ENCODE measurements around the gene CHRNA4. TPM values are rescaled to one million over a fixed set of nuclear protein-coding genes. Genes with fewer than 3 reads are reported as not detected.

Gene CHRNA4
- total and polyA plus RNA-seq, 2 of the 4 experiments (the other 2 are of a cell fraction), result not detected

- no peak overlapping the region for H2BK5ac ChIP-seq (ENCODE audit: low read depth, low read length, poor library complexity, severe bottlenecking)
- CTCF ChIA-PET, result interaction anchor here (0.8 kb wide), 1 partner anchor 68 kb away, joined by 5 read pairs; no protein-coding TSS in a partner anchor
Observed at GRCh38 chr20:63313349-63314014, 47.7 kb downstream of the CHRNA4 start.

More at GRCh38 chr20:63313349-63314014, 47.7 kb downstream of the CHRNA4 start:
- H3K18ac ChIP-seq (ENCODE audit: low read depth, low read length), result no peak overlapping the region; the same call in 1 of the 2 replicates
- no peak overlapping the region for H2BK20ac ChIP-seq (ENCODE audit: low read depth, low read length)
- TF ChIP-seq, protein P1, sequence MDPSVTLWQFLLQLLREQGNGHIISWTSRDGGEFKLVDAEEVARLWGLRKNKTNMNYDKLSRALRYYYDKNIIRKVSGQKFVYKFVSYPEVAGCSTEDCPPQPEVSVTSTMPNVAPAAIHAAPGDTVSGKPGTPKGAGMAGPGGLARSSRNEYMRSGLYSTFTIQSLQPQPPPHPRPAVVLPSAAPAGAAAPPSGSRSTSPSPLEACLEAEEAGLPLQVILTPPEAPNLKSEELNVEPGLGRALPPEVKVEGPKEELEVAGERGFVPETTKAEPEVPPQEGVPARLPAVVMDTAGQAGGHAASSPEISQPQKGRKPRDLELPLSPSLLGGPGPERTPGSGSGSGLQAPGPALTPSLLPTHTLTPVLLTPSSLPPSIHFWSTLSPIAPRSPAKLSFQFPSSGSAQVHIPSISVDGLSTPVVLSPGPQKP (IDR thresholded peaks at IDR 0.05; ENCODE audit: borderline replicate concordance, low read depth, low read length), result no peak
- TF ChIP-seq POLR2A (IDR thresholded peaks at IDR 0.05; ENCODE audit: low read depth, low read length) (no peak), RAD21 (IDR thresholded peaks at IDR 0.05; ENCODE audit: low read length) (no peak), CTCF (conservative IDR thresholded peaks at IDR 0.05; ENCODE audit: low read depth, low read length) (no peak), CHD1 (IDR thresholded peaks at IDR 0.05; ENCODE audit: low read depth, low read length) (no peak), RCOR1 (IDR thresholded peaks at IDR 0.05; ENCODE audit: insufficient replicate concordance, low read length) (no peak), MAZ (IDR thresholded peaks at IDR 0.05; ENCODE audit: borderline replicate concordance, low read depth, low read length) (no peak), SMC3 (IDR thresholded peaks at IDR 0.05; ENCODE audit: low read depth, low read length) (no peak), BHLHE40 (IDR thresholded peaks at IDR 0.05; ENCODE audit: low read depth, low read length) (no peak), CEBPB (IDR thresholded peaks at IDR 0.05; ENCODE audit: low read depth, low read length) (no peak), USF2 (IDR thresholded peaks at IDR 0.05; ENCODE audit: low read depth, low read length) (no peak)
- dilution Hi-C loops (cut with HindIII; ENCODE audit: low sequenced_read_pairs, unreplicated experiment) (no loop called here), intact Hi-C loops (cut with micrococcal nuclease) (no loop called here), in situ Hi-C loops (cut with MboI; ENCODE audit: low sequenced_read_pairs) (no loop called here)
- H3K4ac ChIP-seq (ENCODE audit: low read depth, low read length), result no peak overlapping the region
- H3K56ac ChIP-seq (ENCODE audit: extremely low read depth, insufficient read depth, low read length), result no peak overlapping the region
- H4K5ac ChIP-seq (ENCODE audit: low read depth, low read length), result no peak overlapping the region
- peaks cover 12% of the 10 kb centered on the region; the same call in 1 of the 2 replicates for H3K27me3 ChIP-seq (ENCODE audit: control insufficient read depth, insufficient read depth, low read length)
- 75% methylated on average over 16 of the region's 25 CpGs; no CpG with 5 or more reads in 1 of the 2 experiments for WGBS, 2 experiments (ENCODE audit: extremely low coverage in 2 of 2, insufficient read length in 1 of 2)
- no peaks in the 10 kb centered on the region for H3K36me3 ChIP-seq (ENCODE audit: control insufficient read depth, insufficient read depth, low read length)
- no peak overlapping the region for H4K91ac ChIP-seq (ENCODE audit: insufficient read depth, low read depth, low read length)
- DNase-seq (no peak), ATAC-seq (ENCODE audit: low read depth) (no peak)
- no peaks in the 10 kb centered on the region for H3K9me3 ChIP-seq (ENCODE audit: control insufficient read depth, insufficient read depth, low read length)
- H2AK5ac ChIP-seq (ENCODE audit: low read depth, low read length), result no peak overlapping the region
- no peak overlapping the region for H3K9ac ChIP-seq (ENCODE audit: low read depth, low read length)
- H4K8ac ChIP-seq (ENCODE audit: low read depth in 2 of 2, low read length in 2 of 2), result no peak overlapping the region
- no peak overlapping the region for H3K4me2 ChIP-seq (ENCODE audit: low read depth, low read length)
- H3K27ac ChIP-seq (ENCODE audit: insufficient read depth, low read length), result no peak overlapping the region
- H3K9me1 ChIP-seq (ENCODE audit: insufficient read depth, low read length), result no peaks in the 10 kb centered on the region
- peak overlapping the region; percentile 32 for H2AFZ ChIP-seq (replicated peaks; ENCODE audit: low read length, poor library complexity)
- peak overlapping the region; percentile 72 for H2AK9ac ChIP-seq (replicated peaks; ENCODE audit: low read depth, low read length, poor library complexity)
- POLR2A ChIA-PET (ENCODE audit: unreplicated experiment), result no interaction called here
- H3K23ac ChIP-seq (ENCODE audit: low read depth, low read length), result no peak overlapping the region
- H4K20me1 ChIP-seq (ENCODE audit: insufficient read depth, low read length), result peaks cover 5% of the 10 kb centered on the region; the same call in 1 of the 2 replicates
- no peaks in the 10 kb centered on the region for H3K79me1 ChIP-seq (ENCODE audit: low read depth in 1 of 2, low read length in 2 of 2)
- no peak overlapping the region for H3K14ac ChIP-seq (replicated peaks; ENCODE audit: low read depth, low read length)
- H3K4me3 ChIP-seq (ENCODE audit: insufficient read depth, low read depth, low read length), result no peak overlapping the region
- H2BK120ac ChIP-seq (ENCODE audit: low read depth, low read length), result no peak overlapping the region
- no TSS peak for BruUV-seq (replicated peaks)
- peaks cover 9% of the 10 kb centered on the region; the same call in 1 of the 2 replicates for H3K4me1 ChIP-seq (ENCODE audit: control insufficient read depth, insufficient read depth, low read length)
- H2BK15ac ChIP-seq (ENCODE audit: low read depth, low read length), result no peak overlapping the region
